Panc1 (cell line): ENCODE results near the gene SCN9A.

Experiments
- POLR2AphosphoS5 ChIP-seq: IDR thresholded peaks from 2 replicates; pipeline ENCODE4 v1.6.1; 2012; ENCODE audit warnings: mild to moderate bottlenecking, low read depth, low read length, moderate library complexity
- REST ChIP-seq, 2 experiments: IDR thresholded peaks; 2 replicates each; pipeline ENCODE4 v1.6.1; 2011 to 2012; ENCODE audit warnings: low read depth in 2 of 2, control low read depth in 1 of 2, low read length in 1 of 2, mild to moderate bottlenecking in 1 of 2, moderate library complexity in 1 of 2; ENCODE audit not compliant: insufficient read depth in 1 of 2
- SIN3A ChIP-seq: IDR thresholded peaks from 2 replicates; pipeline ENCODE4 v1.6.1; 2012; ENCODE audit warnings: low read depth, mild to moderate bottlenecking, low read length, moderate library complexity, borderline replicate concordance; ENCODE audit not compliant: insufficient read depth
- TCF7L2 ChIP-seq: IDR thresholded peaks from 2 replicates; pipeline ENCODE4 v1.6.1; 2011; ENCODE audit warnings: mild to moderate bottlenecking, low read depth, low read length, inconsistent platforms
- TF ChIP-seq, protein P1 (sequence below): fragments of 450-650 bp; IDR thresholded peaks from 2 replicates; pipeline ENCODE4 v1.5.1; 2017; ENCODE audit warnings: mild to moderate bottlenecking

DNA sequence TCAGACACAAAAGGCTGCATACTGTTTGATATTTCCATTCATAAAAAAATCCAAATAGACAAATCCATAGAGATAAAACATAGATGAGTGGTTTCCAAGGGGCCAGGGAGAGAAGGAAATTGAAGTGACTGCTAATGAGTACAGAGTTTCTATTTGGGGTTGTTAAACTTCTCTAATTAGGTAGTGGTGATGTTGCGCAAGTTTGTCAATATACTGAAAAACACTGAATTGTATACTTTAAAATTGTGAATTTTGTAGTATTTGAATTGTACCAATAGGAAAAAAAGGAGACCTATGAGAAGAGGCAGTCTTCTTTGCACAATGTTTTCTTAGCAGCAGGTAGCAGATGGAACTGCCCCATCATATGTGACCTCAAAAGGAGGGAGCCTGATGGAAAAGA lies 71.1 kb downstream of the SCN9A start:
- TF ChIP-seq, protein P1, sequence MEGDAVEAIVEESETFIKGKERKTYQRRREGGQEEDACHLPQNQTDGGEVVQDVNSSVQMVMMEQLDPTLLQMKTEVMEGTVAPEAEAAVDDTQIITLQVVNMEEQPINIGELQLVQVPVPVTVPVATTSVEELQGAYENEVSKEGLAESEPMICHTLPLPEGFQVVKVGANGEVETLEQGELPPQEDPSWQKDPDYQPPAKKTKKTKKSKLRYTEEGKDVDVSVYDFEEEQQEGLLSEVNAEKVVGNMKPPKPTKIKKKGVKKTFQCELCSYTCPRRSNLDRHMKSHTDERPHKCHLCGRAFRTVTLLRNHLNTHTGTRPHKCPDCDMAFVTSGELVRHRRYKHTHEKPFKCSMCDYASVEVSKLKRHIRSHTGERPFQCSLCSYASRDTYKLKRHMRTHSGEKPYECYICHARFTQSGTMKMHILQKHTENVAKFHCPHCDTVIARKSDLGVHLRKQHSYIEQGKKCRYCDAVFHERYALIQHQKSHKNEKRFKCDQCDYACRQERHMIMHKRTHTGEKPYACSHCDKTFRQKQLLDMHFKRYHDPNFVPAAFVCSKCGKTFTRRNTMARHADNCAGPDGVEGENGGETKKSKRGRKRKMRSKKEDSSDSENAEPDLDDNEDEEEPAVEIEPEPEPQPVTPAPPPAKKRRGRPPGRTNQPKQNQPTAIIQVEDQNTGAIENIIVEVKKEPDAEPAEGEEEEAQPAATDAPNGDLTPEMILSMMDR, result no peak
- TF ChIP-seq POLR2AphosphoS5 (no peak), REST (IDR thresholded peaks at IDR 0.05; ENCODE audit: insufficient read depth in 1 of 2, low read depth in 2 of 2, low read length in 1 of 2) (no peak), SIN3A (no peak), TCF7L2 (no peak)
